GM18505 (cell line): ENCODE data around the gene ZBTB20.

ENCODE experiments used
- ATAC-seq: cut with Tn5 transposase; IDR thresholded peaks from one replicate; pipeline ENCODE4 v1.9.1; 2021; ENCODE audit not compliant: unreplicated experiment
- POLR2A ChIP-seq: IDR thresholded peaks from 4 replicates; pipeline ENCODE4 v1.6.1; 2011; ENCODE audit warnings: borderline replicate concordance; ENCODE audit not compliant: insufficient read depth, insufficient read length; ENCODE audit errors: extremely low read depth

The ZBTB20 gene

DNA sequence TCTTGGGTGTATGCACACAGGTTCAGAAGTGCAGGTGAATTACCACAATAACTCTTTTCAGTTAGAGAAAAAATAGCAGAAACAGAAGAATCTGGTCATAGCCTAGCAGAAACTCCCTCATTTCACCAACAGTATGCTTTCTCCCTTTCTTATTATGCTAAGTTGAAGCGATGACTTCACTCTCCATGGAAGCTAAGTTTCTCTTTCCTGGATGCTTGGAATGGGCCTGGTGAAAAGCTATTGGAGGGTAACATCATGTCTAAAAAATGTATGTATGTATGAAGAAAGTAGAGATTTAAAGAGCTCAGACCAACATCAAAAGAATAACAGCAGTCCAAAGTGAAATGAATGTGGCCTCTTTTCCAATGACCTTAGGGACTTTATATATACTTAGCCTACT is 707.8 kb downstream of the ZBTB20 start:
- ATAC-seq: no peak
- no peak for TF ChIP-seq POLR2A

DNA sequence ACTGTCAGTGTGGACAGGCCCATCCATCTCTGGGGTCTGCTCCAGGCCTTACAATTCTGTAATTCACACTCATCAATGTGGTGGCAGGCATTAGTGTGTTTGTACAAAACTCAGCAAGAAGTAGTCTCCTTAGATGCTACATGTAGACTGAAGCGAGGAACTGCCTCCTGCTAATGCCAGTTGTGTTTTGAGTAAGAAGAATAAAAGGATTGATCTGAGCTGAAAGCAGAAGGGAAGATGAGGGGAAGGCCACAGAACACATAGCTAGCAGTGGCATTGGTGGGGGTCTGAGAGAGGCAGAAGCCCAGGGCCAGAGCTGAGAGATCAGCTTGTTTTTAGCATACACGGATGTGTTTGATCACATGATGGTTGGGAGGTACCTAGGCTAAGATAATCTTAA is 709.2 kb downstream of the ZBTB20 start:
- no peak for ATAC-seq
- no peak for TF ChIP-seq POLR2A

DNA sequence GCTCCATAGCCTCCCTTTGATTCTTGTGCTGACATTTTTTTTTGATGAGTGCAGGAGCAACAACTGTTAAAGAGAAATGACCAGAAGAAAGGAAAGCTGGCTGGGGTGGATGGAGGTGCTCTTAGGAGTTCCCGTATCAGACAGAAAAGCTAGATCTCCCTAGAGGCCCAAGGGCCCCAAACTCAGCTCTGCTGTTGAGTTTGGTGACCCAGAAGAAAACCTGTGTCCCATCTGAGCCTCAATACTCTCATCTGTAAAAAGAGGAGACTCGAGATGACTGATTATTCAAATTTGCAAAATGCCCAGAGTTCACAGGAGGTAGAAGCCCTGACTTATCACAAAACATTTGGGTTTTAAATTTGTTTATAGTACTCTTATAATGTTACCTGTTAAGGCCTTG is 710.9 kb downstream of the ZBTB20 start:
- no peak for ATAC-seq
- no peak for TF ChIP-seq POLR2A

- no peak for TF ChIP-seq POLR2A
- no peak for ATAC-seq
Observed at GRCh38 chr3:114435386-114436115, 711.5 kb downstream of the ZBTB20 start.

- TF ChIP-seq POLR2A: no peak
- ATAC-seq: no peak
Observed at GRCh38 chr3:114432310-114432709, 714.8 kb downstream of the ZBTB20 start.

DNA sequence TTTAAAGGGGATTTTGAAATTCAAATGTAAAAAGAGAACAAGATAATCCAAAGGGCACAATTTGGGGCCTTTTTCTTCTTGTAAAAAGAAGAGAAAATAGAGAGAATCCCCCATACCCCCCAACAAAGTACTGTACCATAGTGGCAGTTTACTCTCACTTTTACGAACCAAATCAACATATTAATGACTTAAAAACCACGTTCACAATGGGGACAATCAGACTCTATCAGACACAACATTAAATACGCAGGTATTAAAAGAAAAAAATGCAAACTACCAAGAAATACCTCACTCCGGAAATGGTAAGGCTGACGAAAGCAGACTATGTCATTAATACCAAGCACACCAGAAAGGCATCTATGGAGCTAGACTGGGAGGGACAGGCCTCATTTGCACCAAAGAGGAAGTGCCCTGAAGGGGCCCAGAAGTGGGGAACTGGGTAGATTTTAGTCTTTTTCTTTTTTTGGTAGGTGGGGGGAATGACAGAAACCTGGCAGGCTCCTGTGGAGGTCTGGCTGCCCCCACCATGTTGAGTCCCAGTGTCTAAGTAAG is 719.0 kb downstream of the ZBTB20 start:
- peak; percentile 90 for ATAC-seq
- no peak for TF ChIP-seq POLR2A

- TF ChIP-seq POLR2A: no peak
- ATAC-seq: no peak
Observed at GRCh38 chr3:114427285-114428043, 719.6 kb downstream of the ZBTB20 start.

DNA sequence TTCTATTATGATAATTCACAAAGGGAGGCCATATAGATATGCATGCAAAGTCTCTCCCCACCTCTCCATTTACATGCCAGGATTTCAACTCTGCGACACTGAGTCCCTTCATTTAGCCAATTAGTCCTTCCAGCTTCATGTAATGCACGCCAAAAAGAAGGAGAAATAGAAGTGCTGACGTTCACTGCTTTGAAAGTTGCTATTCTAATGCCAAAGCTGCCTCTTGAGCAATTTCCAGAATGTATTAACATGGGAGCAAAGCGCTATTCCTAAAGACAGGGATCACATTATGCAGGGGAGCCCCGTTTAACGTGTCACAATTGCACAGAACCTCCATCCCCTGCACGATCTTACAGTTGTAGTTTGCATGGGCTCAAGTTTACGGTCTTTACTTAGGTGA is 722.8 kb downstream of the ZBTB20 start:
- TF ChIP-seq POLR2A: no peak
- no peak for ATAC-seq

GRCh38 chr3:114421204-114421603 is 725.9 kb downstream of the ZBTB20 start:
- no peak for ATAC-seq
- no peak for TF ChIP-seq POLR2A

GRCh38 chr3:114420072-114420471 is 727.0 kb downstream of the ZBTB20 start:
- ATAC-seq: no peak
- no peak for TF ChIP-seq POLR2A

DNA sequence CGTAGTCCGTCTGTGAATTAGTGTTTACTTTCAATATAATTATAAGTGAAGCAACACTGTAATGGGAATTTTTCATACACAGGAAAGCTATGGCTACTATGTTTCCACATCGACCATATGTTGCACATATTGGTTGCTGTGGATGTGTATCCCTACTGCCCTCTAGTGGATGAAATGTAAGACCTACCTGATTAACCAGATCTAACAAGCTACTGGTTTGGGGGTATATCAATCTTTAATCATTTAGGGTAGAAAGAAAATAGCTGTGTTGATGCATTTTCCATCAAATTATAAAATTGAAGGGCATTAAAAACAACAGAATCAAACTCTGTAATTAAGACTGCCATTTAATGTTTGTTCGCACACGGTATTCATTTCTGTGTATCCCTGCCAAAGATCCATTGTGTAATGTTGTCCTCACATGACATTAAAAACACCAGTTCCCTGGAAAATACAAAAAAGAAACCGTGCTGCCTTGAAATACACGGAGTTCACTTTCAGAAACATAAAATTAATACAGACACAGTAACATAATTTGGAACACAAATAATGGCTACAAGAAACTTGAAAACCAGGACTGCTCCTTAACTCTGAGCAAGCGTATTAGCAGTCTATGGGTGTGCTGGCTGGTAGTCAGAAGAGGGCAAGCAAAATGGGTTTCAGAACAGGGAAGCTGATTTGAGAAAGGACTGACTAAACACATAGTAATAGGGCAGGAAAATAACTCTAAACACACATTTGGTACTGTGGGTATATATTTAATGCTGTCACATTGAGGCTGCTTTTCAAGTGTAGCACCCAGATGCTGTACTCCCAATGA is 728.2 kb downstream of the ZBTB20 start:
- no peak for TF ChIP-seq POLR2A
- peak; percentile 77 for ATAC-seq

DNA sequence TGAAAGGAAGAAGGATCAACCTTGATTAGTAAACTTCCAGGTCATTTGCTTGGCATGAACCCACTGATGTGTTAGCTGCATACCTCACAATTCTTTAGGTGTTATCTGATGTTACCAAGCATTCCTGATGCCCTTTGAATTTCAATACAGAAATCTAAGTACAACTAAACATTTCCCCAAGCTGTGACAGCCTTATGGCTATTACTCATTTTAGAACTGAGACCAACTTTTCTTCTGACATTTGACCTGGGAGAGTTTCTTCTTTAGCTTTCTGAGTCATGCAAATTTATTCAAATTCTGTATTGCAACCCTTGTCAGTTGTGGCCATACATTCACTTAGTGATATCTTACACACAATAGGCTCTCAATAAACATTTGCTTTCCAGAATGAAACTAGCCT is 729.0 kb downstream of the ZBTB20 start:
- no peak for TF ChIP-seq POLR2A
- ATAC-seq: peak; percentile 74

DNA sequence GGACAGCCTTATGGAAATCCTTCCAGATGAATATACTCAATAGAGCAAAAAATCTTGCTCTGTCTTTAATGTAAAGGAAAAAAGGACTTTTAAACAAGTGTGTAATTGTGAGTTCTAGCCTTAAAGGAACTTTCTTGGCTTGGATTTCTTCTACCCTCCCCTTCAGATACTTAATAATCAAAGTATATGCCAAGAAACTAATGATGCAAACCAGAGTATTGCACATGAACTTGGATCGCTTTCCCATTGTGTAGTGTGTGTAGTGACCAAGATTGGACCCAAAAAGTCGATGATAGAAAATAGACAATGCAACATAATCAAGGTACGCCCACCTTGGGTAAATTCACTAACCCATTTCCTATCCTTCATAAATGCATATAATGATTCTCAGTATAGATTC is 729.4 kb downstream of the ZBTB20 start:
- ATAC-seq: no peak

GRCh38 chr3:114417265-114417664 is 729.8 kb downstream of the ZBTB20 start:
- ATAC-seq: no peak
- TF ChIP-seq POLR2A: no peak

More for the DNA sequence above, 729.4 kb downstream of the ZBTB20 start:
- no peak for TF ChIP-seq POLR2A
